Liver (tissue), 3 donors: ENCODE measurements around the gene TAS2R41.

Experiments used
- CTCF ChIP-seq: fragments of 150-350 bp; IDR thresholded peaks from 2 replicates; pipeline ENCODE4 v1.5.1; 2017; ENCODE audit warnings: improper control_type of control experiment, low read depth, low read length; ENCODE audit not compliant: missing input control
- FOXA1 ChIP-seq: IDR thresholded peaks from 2 replicates; pipeline ENCODE4 v1.6.1; 2016; ENCODE audit warnings: antibody characterized with exemption
- RAD21 ChIP-seq, 2 donors: IDR thresholded peaks; 2 replicates each; pipeline ENCODE4 v1.6.1; 2016; ENCODE audit warnings: antibody characterized with exemption in 2 of 2, mild to moderate bottlenecking in 2 of 2
- RXRA ChIP-seq, 2 donors: IDR thresholded peaks; 2 replicates each; pipeline ENCODE4 v1.6.1; 2017 to 2018; ENCODE audit warnings: antibody characterized with exemption in 2 of 2, mild to moderate bottlenecking in 1 of 2
- TAF1 ChIP-seq: conservative IDR thresholded peaks from 2 replicates; pipeline ENCODE4 v1.6.1; 2016; ENCODE audit warnings: antibody characterized with exemption, mild to moderate bottlenecking
- donor health status: healthy.
- donor health status: healthy.

GRCh38 chr7:143485094-143485493 lies 7.4 kb downstream of the TAS2R41 start:
- no peak for TF ChIP-seq CTCF
- no peak for TF ChIP-seq RAD21 (IDR thresholded peaks at IDR 0.05)
- TF ChIP-seq TAF1, result no peak
- no peak for TF ChIP-seq RXRA (IDR thresholded peaks at IDR 0.05)
- no peak for TF ChIP-seq FOXA1
